GM18858 (cell line): ENCODE data around the gene EPHB6.

ENCODE experiments used
- ATAC-seq: cut with Tn5 transposase; IDR thresholded peaks from one replicate; pipeline ENCODE4 v1.9.1; 2021; ENCODE audit not compliant: unreplicated experiment

The EPHB6 gene

GRCh38 chr7:142863891-142864685, 9.2 kb downstream of the EPHB6 start:
- no peak for ATAC-seq

GRCh38 chr7:142864980-142865747, 10.3 kb downstream of the EPHB6 start:
- ATAC-seq: no peak

- no peak for ATAC-seq
Measured at GRCh38 chr7:142865766-142866165, 10.9 kb downstream of the EPHB6 start.

DNA sequence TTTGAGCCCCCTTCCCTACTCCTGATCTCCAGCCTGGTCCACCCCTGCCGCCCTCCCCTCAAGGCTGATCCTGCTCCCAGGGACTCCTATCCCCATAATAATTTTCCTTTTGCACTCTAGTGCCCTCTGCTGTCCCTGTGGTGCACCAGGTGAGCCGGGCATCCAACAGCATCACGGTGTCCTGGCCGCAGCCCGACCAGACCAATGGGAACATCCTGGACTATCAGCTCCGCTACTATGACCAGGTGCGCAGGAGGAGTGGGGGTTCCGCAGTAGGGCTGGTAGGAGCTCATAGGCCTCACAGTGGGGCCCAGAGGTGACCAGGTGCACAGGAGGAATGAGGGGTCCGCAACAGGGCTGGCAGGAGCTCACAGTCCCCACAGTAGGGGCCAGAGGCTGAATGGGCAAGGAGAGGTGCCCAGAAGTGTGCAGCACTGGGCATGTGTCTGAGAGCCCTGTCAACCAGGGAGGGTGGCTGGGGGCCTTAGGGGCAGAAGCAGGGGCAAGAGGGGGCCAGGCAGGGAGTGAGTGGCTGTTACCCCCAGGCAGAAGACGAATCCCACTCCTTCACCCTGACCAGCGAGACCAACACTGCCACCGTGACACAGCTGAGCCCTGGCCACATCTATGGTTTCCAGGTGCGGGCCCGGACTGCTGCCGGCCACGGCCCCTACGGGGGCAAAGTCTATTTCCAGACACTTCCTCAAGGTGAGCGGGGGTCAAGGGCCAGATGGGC, 11.7 kb downstream of the EPHB6 start:
- no peak for ATAC-seq

DNA sequence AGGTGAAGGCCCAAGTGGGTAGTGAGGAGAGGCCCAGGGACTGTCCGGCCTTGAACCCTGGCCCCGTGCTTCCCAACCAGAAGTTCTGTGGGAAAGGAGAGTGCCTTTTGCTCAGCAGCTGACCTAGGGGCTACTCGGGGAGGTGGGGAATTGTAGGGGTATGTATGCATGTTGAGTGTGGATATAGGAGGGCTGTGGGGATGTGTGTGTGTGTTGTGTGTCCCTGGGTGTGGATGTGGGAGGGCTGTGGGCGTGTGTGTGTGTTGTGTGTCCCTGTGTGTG, 12.2 kb downstream of the EPHB6 start:
- no peak for ATAC-seq

- no peak for ATAC-seq
Measured at GRCh38 chr7:142867398-142868187, 12.7 kb downstream of the EPHB6 start.

- no peak for ATAC-seq
Measured at GRCh38 chr7:142868188-142868985, 13.5 kb downstream of the EPHB6 start.

- no peak for ATAC-seq
Measured at GRCh38 chr7:142868986-142869415, 14.1 kb downstream of the EPHB6 start.

DNA sequence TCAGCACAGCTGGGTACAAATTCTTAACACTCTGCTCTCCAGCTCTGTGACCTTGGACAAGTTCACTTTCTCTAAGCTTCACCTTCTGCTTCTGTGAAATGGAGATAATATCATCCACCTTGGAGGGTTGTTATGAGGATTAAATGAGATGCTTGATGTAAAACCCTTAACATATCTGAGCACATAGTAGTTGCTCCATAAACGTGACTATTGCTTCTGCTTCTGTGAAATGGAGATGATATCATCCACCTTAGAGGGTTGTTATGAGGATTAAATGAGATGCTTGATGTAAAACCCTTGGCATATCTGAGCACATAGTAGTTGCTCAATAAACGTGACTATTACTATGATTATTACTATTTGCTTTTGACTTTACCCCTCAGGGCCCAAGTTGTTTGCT, 14.6 kb downstream of the EPHB6 start:
- ATAC-seq: no peak

DNA sequence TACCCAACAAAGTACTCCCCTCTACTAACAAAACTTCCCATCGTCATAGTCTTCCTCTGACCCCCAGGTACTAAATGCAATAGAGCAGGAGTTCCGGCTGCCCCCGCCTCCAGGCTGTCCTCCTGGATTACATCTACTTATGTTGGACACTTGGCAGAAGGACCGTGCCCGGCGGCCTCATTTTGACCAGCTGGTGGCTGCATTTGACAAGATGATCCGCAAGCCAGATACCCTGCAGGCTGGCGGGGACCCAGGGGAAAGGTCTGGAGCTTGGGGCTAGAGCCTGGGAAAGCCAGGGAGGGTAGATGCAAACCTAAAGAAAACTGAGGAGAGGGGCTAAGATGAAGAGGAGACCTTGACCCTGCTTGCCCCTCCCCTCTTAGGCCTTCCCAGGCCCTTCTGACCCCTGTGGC, 15.3 kb downstream of the EPHB6 start:
- ATAC-seq: no peak

DNA sequence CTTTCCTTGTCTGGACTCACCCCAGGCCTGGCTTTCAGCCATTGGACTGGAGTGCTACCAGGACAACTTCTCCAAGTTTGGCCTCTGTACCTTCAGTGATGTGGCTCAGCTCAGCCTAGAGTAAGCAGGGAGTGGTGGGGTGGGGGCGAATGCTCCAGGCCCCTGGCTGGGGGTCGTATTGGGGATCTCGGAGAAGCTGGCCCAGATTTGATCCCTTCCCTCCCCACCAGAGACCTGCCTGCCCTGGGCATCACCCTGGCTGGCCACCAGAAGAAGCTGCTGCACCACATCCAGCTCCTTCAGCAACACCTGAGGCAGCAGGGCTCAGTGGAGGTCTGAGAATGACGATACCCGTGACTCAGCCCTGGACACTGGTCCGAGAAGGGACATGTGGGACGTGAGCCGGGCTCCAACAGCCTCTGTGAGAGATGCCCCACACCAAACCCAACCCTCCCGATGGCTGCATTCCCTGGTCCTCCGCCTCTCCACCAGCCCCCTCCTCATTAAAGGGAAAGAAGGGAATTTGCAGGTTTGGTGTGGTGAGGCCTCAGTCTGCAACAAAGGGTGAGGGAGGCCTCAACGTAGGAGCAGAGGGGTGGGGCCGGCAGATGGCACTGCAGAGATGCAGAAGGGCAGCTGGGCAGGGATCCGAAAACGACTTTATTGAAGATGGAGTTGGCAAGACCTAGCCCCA, 15.8 kb downstream of the EPHB6 start:
- no peak for ATAC-seq

- no peak for ATAC-seq
Measured at GRCh38 chr7:142871260-142872105, 16.6 kb downstream of the EPHB6 start.

- ATAC-seq: no peak
Measured at GRCh38 chr7:142872106-142872675, 17.3 kb downstream of the EPHB6 start.

DNA sequence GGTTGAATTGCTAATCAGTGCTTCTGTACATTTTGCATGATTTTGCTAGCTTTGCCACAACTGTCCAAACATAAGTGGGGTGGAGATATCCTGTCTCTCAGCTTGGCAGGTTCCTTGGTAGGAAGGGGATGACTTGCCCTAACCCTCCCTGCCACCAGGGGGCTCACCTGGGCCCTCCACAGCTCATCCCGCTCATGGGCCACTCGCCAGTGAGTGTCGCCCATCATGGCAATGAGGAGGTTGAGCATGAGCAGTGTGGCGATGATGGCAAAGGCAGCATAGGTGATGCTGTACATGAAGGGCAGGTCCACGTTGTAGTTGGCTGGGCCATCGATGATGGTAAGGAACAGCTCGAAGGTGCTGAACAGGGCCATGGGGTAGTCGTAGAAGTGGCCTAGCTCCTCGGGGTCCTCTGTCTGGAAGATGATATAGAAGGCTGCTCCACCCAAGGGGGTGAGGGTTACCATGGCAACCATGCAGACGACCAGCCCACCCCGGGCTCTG, 18.5 kb downstream of the EPHB6 start:
- no peak for ATAC-seq

- no peak for ATAC-seq
Measured at GRCh38 chr7:142873871-142874270, 19.0 kb downstream of the EPHB6 start.

GRCh38 chr7:142874409-142874808, 19.5 kb downstream of the EPHB6 start:
- ATAC-seq: no peak

GRCh38 chr7:142874837-142875236, 20.0 kb downstream of the EPHB6 start:
- ATAC-seq: no peak

DNA sequence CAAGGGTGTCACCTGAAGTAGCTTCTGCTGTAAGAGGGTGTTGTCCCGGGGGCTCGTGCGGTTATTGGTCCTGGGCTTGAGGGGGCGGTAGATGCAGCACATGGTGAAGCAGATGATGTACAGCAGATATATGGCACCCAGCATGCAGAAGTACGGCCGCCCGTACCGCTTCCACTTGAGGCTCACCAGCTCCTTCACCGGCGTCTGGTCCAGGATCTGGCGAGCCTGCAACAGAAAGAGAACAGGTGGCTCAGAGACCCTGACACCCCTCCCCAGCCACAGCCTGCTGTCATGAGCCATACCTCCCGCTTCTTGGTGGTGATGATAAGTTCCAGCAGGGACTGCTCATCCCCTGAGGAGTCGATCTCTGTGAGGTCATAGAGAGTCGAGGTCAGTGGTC, 20.6 kb downstream of the EPHB6 start:
- ATAC-seq: no peak
